Measurements from ENCODE around the gene SPRY4. TPM values are rescaled to one million over a fixed set of nuclear protein-coding genes. Genes with fewer than 3 reads are reported as not detected.
"Not testable (repeated sequence)": the region's sequence is repeated elsewhere in the genome, so short reads cannot be mapped to it uniquely, and the experiment has no call there.

SPRY4 gene
- total RNA-seq, 1 experiment from 2014 or later, result 35.5 TPM

DNA sequence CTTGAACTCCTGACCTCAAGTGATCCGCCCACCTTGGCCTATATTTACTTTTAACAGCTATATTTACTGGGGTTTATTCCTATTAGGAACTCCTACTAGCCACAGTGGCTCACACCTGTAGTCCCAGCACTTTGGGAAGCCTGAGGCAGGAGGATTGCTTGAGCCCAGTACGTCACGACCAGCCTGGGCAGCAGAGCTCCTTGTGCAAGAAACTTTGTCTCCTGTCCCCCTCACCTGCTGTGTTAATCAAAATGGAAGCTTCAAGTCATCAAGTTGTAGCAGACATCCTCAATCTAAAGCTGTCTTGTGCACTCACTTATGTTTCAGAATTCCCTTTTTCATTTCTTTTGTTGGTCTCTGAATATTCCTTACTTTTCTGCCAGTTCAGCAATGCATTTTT lies 15.0 kb upstream of the SPRY4 start:
- no peaks in the 10 kb centered on the region for H3K4me1 ChIP-seq (ENCODE audit: insufficient read depth, low read length, poor library complexity, severe bottlenecking)
- H3K27me3 ChIP-seq (replicated peaks; ENCODE audit: insufficient read depth, low read depth, low read length, poor library complexity), result no peaks in the 10 kb centered on the region
- TF ChIP-seq EZH2 (IDR thresholded peaks at IDR 0.05; ENCODE audit: borderline replicate concordance, low read depth, low read length, poor library complexity, severe bottlenecking), result no peak
- TF ChIP-seq, protein P1, sequence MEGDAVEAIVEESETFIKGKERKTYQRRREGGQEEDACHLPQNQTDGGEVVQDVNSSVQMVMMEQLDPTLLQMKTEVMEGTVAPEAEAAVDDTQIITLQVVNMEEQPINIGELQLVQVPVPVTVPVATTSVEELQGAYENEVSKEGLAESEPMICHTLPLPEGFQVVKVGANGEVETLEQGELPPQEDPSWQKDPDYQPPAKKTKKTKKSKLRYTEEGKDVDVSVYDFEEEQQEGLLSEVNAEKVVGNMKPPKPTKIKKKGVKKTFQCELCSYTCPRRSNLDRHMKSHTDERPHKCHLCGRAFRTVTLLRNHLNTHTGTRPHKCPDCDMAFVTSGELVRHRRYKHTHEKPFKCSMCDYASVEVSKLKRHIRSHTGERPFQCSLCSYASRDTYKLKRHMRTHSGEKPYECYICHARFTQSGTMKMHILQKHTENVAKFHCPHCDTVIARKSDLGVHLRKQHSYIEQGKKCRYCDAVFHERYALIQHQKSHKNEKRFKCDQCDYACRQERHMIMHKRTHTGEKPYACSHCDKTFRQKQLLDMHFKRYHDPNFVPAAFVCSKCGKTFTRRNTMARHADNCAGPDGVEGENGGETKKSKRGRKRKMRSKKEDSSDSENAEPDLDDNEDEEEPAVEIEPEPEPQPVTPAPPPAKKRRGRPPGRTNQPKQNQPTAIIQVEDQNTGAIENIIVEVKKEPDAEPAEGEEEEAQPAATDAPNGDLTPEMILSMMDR (conservative IDR thresholded peaks at IDR 0.05; ENCODE audit: low read depth, low read length), result no peak
- no peaks in the 10 kb centered on the region for H3K36me3 ChIP-seq (ENCODE audit: insufficient read depth, low read length, poor library complexity, severe bottlenecking)
- no peak overlapping the region for H3K4me3 ChIP-seq (ENCODE audit: low read depth, low read length, poor library complexity, severe bottlenecking)
- ChIA-PET CTCF (no interaction called here), POLR2A (ENCODE audit: low non-redundant PET) (no interaction called here)
- H3K27ac ChIP-seq (ENCODE audit: low read depth, low read length, poor library complexity, severe bottlenecking), result no peak overlapping the region
- intact Hi-C loops (cut with micrococcal nuclease; ENCODE audit: unreplicated experiment), result no loop called here
- BruUV-seq (replicated peaks), result no TSS peak
- no peak for DNase-seq (ENCODE audit: low spot score)
- peaks cover 6% of the 10 kb centered on the region for H3K9me3 ChIP-seq (ENCODE audit: low read depth, low read length, poor library complexity, severe bottlenecking)

- Histone ChIP-seq H3K27me3 (replicated peaks; ENCODE audit: insufficient read depth, low read depth, low read length, poor library complexity) (no peaks in the 10 kb centered on the region), H3K27ac (ENCODE audit: low read depth, low read length, poor library complexity, severe bottlenecking) (no peak overlapping the region), H3K4me1 (ENCODE audit: insufficient read depth, low read length, poor library complexity, severe bottlenecking) (no peaks in the 10 kb centered on the region), H3K4me3 (ENCODE audit: low read depth, low read length, poor library complexity, severe bottlenecking) (no peak overlapping the region), H3K9me3 (ENCODE audit: low read depth, low read length, poor library complexity, severe bottlenecking) (no peaks in the 10 kb centered on the region), H3K36me3 (ENCODE audit: insufficient read depth, low read length, poor library complexity, severe bottlenecking) (no peaks in the 10 kb centered on the region)
- intact Hi-C loops (cut with micrococcal nuclease; ENCODE audit: unreplicated experiment), result no loop called here
- BruUV-seq (replicated peaks), result no TSS peak
- POLR2A ChIA-PET (ENCODE audit: low non-redundant PET), result no interaction called here
- CTCF ChIA-PET, result no interaction called here
- TF ChIP-seq, protein P1 (conservative IDR thresholded peaks at IDR 0.05; ENCODE audit: low read depth, low read length), result no peak
- TF ChIP-seq EZH2 (IDR thresholded peaks at IDR 0.05; ENCODE audit: borderline replicate concordance, low read depth, low read length, poor library complexity, severe bottlenecking), result no peak
- DNase-seq (ENCODE audit: low spot score), result no peak
Observed at GRCh38 chr5:142334538-142334937, 9.7 kb upstream of the SPRY4 start.

- POLR2A ChIA-PET (ENCODE audit: low non-redundant PET), result interaction anchor here (0.9 kb wide), 1 partner anchor 215 kb away, joined by 3 read pairs; no protein-coding TSS in a partner anchor
- H3K4me1 ChIP-seq (ENCODE audit: insufficient read depth, low read length, poor library complexity, severe bottlenecking); H3K4me3 ChIP-seq (ENCODE audit: low read depth, low read length, poor library complexity, severe bottlenecking); H3K36me3 ChIP-seq (ENCODE audit: insufficient read depth, low read length, poor library complexity, severe bottlenecking); H3K27ac ChIP-seq (ENCODE audit: low read depth, low read length, poor library complexity, severe bottlenecking); BruUV-seq (replicated peaks); CTCF ChIA-PET; H3K9me3 ChIP-seq (ENCODE audit: low read depth, low read length, poor library complexity, severe bottlenecking); intact Hi-C loops (cut with micrococcal nuclease; ENCODE audit: unreplicated experiment); H3K27me3 ChIP-seq (replicated peaks; ENCODE audit: insufficient read depth, low read depth, low read length, poor library complexity); DNase-seq (ENCODE audit: low spot score): not testable (repeated sequence)
Observed at GRCh38 chr5:142333749-142334148, 8.9 kb upstream of the SPRY4 start.

DNA sequence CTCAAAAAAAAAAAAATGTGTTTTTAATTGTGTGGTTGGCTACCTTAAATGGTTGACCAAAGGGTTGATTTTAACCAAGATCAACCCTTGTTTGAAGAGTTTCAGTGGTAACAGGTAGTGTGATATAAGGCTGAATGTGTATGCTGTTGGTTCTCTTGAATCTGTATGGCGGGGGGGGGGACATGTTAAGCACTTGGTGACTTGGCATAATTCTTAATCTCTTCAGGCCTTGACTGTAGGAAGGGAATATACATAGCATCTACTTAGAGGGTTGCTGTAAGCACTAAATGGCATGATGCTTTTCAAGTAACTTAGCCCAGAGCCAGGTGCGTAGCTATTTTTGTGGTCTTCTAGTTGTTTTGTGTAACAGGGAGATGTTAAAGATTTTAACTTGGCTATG lies 5.6 kb upstream of the SPRY4 start:
- Histone ChIP-seq H3K4me1 (ENCODE audit: insufficient read depth, low read length, poor library complexity, severe bottlenecking) (peaks cover 27% of the 10 kb centered on the region), H3K27ac (ENCODE audit: low read depth, low read length, poor library complexity, severe bottlenecking) (no peak overlapping the region), H3K9me3 (ENCODE audit: low read depth, low read length, poor library complexity, severe bottlenecking) (no peaks in the 10 kb centered on the region), H3K27me3 (replicated peaks; ENCODE audit: insufficient read depth, low read depth, low read length, poor library complexity) (no peaks in the 10 kb centered on the region), H3K4me3 (ENCODE audit: low read depth, low read length, poor library complexity, severe bottlenecking) (no peak overlapping the region), H3K36me3 (ENCODE audit: insufficient read depth, low read length, poor library complexity, severe bottlenecking) (no peaks in the 10 kb centered on the region)
- DNase-seq (ENCODE audit: low spot score), result no peak
- TF ChIP-seq, protein P1 (conservative IDR thresholded peaks at IDR 0.05; ENCODE audit: low read depth, low read length), result no peak
- no peak for TF ChIP-seq EZH2 (IDR thresholded peaks at IDR 0.05; ENCODE audit: borderline replicate concordance, low read depth, low read length, poor library complexity, severe bottlenecking)
- CTCF ChIA-PET, result interaction anchor here (0.6 kb wide), 1 partner anchor 329 kb away, joined by 4 read pairs; no protein-coding TSS in a partner anchor
- intact Hi-C loops (cut with micrococcal nuclease; ENCODE audit: unreplicated experiment), result no loop called here
- POLR2A ChIA-PET (ENCODE audit: low non-redundant PET), result no interaction called here
- BruUV-seq (replicated peaks), result no TSS peak
